ENCODE data around the gene ZEB2. TPM values are rescaled to one million over a fixed set of nuclear protein-coding genes. Genes with fewer than 3 reads are reported as not detected.

ZEB2 gene
- total and polyA plus RNA-seq, 7 experiments from 2014 or later, result 0.26 to 534 (median 4.6) TPM

DNA sequence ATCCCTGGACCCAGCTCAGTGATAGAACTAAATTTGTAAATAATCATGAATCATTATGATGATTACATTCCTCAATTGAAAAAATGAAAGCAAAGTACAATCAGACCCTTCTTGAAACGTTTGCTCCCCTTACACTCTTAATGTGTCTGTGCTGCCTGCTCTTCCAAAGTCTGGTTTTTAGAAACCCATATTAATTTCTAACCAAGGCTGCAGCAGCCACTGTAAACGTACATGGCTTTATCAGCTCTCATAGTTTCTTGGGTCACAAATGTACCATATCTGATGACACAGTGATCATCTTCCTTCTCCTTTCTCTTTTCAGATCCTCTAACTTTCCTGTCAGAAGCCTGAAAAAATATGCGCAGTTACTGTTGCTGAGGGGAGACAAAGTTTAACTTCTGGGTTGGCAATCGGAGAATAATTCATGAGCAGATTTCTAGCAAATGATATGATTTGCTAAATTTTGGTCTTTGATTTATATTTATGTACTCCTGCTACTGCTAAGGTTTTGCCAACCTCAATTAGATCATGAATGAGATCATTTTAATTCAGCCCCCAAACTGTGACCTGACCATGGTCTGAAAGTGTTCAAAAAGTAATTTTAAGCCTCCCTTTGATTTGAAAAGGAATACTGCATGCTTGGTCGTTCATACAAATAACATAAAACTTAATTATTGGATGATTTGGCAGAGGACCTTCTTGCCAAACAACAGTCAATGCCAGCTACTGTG, 12.3 kb downstream of the ZEB2 start:
- CTCF ChIA-PET, result no interaction called here
- no peak overlapping the region for H3K27ac Mint-ChIP-seq
- intact Hi-C loops (cut with micrococcal nuclease), result no loop called here

DNA sequence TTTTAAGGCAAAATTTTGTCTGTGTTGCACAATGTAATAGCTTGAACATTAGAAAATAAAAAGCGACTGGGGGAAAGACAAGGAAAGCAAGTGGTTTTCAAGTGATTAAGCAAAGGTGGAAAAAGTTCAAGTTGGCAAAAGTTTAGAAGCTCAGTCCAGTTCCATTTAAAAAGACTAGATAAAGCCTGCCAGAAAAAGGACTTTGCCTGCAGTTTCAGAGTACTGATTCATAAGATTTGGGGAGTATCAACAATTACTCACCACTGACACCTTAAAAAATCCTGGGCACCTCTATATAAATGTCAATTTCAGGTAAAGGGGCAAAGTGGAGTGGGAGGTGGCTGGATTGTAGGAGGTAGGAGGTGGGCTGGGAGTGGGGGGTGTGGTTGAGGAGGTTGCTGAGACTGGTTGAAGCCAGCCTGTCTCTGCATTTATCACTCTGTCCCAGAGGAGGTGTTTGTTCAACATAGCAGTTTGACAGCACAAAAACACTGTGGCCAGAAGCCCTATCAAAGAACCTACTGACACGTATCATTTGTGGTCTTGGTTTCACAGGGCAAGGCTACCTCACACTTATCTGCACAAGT, 14.6 kb downstream of the ZEB2 start:
- Mint-ChIP-seq H3K4me3 (peak overlapping the region in 1 of 10 donors; percentile 46), H3K36me3 (no peaks in the 10 kb centered on the region), H3K27me3 (peaks cover 9 to 49% (median 31%) of the 10 kb centered on the region in 5 donors), H3K9me3 (no peaks in the 10 kb centered on the region), H3K4me1 (peaks cover 0 to 19% (median 0%) of the 10 kb centered on the region in 7 donors), H3K27ac (no peak overlapping the region)
- peaks cover 0 to 39% of the 10 kb centered on the region in 2 donors for H3K4me1 ChIP-seq (ENCODE audit: control insufficient read depth in 2 of 2, insufficient read depth in 2 of 2, low read length in 2 of 2)
- H3K27ac ChIP-seq (ENCODE audit: low read depth, low read length), result no peak overlapping the region
- ATAC-seq (peak; percentile 61), DNase-seq (no peak)
- CTCF ChIA-PET, result no interaction called here
- intact Hi-C loops (cut with micrococcal nuclease), result no loop called here
- POLR2A ChIA-PET, result no interaction called here
- H3K4me3 ChIP-seq (ENCODE audit: low read length), result no peak overlapping the region
- no peaks in the 10 kb centered on the region for H3K36me3 ChIP-seq (ENCODE audit: control insufficient read depth in 2 of 3, insufficient read depth in 3 of 3, low read length in 3 of 3)
- no peaks in the 10 kb centered on the region for H3K9me3 ChIP-seq (ENCODE audit: control insufficient read depth in 2 of 3, low read length in 3 of 3)
- H3K27me3 ChIP-seq (ENCODE audit: control insufficient read depth in 2 of 2, insufficient read depth in 2 of 2, low read length in 2 of 2), result no peaks in the 10 kb centered on the region

More for the DNA sequence above, 12.3 kb downstream of the ZEB2 start:
- Mint-ChIP-seq H3K9me3 (no peaks in the 10 kb centered on the region), H3K36me3 (no peaks in the 10 kb centered on the region), H3K4me3 (peak overlapping the region in 1 of 10 donors; percentile 34), H3K27me3 (peaks cover 21 to 64% (median 46%) of the 10 kb centered on the region in 5 donors), H3K4me1 (peaks cover 0 to 17% (median 0%) of the 10 kb centered on the region in 7 donors)
- H3K27me3 ChIP-seq (ENCODE audit: control insufficient read depth in 2 of 2, insufficient read depth in 2 of 2, low read length in 2 of 2), result no peaks in the 10 kb centered on the region
- peaks cover 0 to 45% of the 10 kb centered on the region in 2 donors for H3K4me1 ChIP-seq (ENCODE audit: control insufficient read depth in 2 of 2, insufficient read depth in 2 of 2, low read length in 2 of 2)
- DNase-seq (no peak), ATAC-seq (no peak)
- no peaks in the 10 kb centered on the region for H3K9me3 ChIP-seq (ENCODE audit: control insufficient read depth in 2 of 3, low read length in 3 of 3)
- no peaks in the 10 kb centered on the region for H3K36me3 ChIP-seq (ENCODE audit: control insufficient read depth in 2 of 3, insufficient read depth in 3 of 3, low read length in 3 of 3)
- POLR2A ChIA-PET, result no interaction called here
- no peak overlapping the region for H3K27ac ChIP-seq (ENCODE audit: low read depth, low read length)
- H3K4me3 ChIP-seq (ENCODE audit: low read length), result no peak overlapping the region

GRCh38 chr2:144504218-144504641, 15.7 kb downstream of the ZEB2 start:
- no peaks in the 10 kb centered on the region for H3K36me3 Mint-ChIP-seq
- Histone ChIP-seq H3K9me3 (ENCODE audit: control insufficient read depth in 2 of 3, low read length in 3 of 3) (no peaks in the 10 kb centered on the region), H3K27me3 (ENCODE audit: control insufficient read depth in 2 of 2, insufficient read depth in 2 of 2, low read length in 2 of 2) (no peaks in the 10 kb centered on the region), H3K36me3 (ENCODE audit: control insufficient read depth in 2 of 3, insufficient read depth in 3 of 3, low read length in 3 of 3) (no peaks in the 10 kb centered on the region), H3K4me1 (ENCODE audit: control insufficient read depth in 2 of 2, insufficient read depth in 2 of 2, low read length in 2 of 2) (peaks cover 0 to 34% of the 10 kb centered on the region in 2 donors), H3K27ac (ENCODE audit: low read depth, low read length) (no peak overlapping the region), H3K4me3 (ENCODE audit: low read length) (no peak overlapping the region)
- ChIA-PET CTCF (no interaction called here), POLR2A (no interaction called here)
- intact Hi-C loops (cut with micrococcal nuclease), result no loop called here
- peaks cover 6 to 46% (median 26%) of the 10 kb centered on the region in 5 donors for H3K27me3 Mint-ChIP-seq
- no peak overlapping the region for H3K27ac Mint-ChIP-seq
- H3K9me3 Mint-ChIP-seq, result no peaks in the 10 kb centered on the region
- DNase-seq, result no peak
- peaks cover 0 to 19% (median 0%) of the 10 kb centered on the region in 7 donors for H3K4me1 Mint-ChIP-seq
- peak overlapping the region in 1 of 10 donors; percentile 30 for H3K4me3 Mint-ChIP-seq
- ATAC-seq, result no peak

DNA sequence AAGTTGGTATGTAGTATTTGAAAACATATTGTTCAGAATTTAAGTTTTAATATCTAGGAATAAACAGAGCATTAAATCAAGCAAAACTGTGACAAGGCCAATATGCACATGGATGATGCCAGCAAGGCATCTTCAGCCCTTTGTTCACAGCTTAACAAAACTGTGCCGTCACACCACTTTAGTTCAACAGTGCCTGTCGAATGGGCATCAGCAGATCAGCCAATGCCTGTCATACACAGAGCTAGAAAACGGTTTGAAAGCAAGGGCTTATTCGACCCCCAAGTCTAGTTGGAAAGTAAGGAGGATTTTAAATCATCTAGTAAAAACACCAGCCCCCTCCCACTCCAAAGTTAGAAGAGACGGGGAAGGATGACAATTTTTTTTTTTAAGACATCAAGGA, 16.7 kb downstream of the ZEB2 start:
- H3K4me1 Mint-ChIP-seq, result peaks cover 0 to 16% (median 0%) of the 10 kb centered on the region in 7 donors
- ChIA-PET CTCF (no interaction called here), POLR2A (no interaction called here)
- no peaks in the 10 kb centered on the region for H3K9me3 ChIP-seq (ENCODE audit: control insufficient read depth in 2 of 3, low read length in 3 of 3)
- peaks cover 6 to 39% (median 26%) of the 10 kb centered on the region in 5 donors for H3K27me3 Mint-ChIP-seq
- H3K27ac Mint-ChIP-seq, result no peak overlapping the region
- no peaks in the 10 kb centered on the region for H3K27me3 ChIP-seq (ENCODE audit: control insufficient read depth in 2 of 2, insufficient read depth in 2 of 2, low read length in 2 of 2)
- peaks cover 0 to 26% of the 10 kb centered on the region in 2 donors for H3K4me1 ChIP-seq (ENCODE audit: control insufficient read depth in 2 of 2, insufficient read depth in 2 of 2, low read length in 2 of 2)
- no peaks in the 10 kb centered on the region for H3K36me3 Mint-ChIP-seq
- H3K36me3 ChIP-seq (ENCODE audit: control insufficient read depth in 2 of 3, insufficient read depth in 3 of 3, low read length in 3 of 3), result no peaks in the 10 kb centered on the region
- intact Hi-C loops (cut with micrococcal nuclease), result no loop called here
- H3K27ac ChIP-seq (ENCODE audit: low read depth, low read length), result no peak overlapping the region
- no peak overlapping the region for H3K4me3 ChIP-seq (ENCODE audit: low read length)
- no peak for ATAC-seq
- H3K9me3 Mint-ChIP-seq, result no peaks in the 10 kb centered on the region
- no peak for DNase-seq
- no peak overlapping the region for H3K4me3 Mint-ChIP-seq

DNA sequence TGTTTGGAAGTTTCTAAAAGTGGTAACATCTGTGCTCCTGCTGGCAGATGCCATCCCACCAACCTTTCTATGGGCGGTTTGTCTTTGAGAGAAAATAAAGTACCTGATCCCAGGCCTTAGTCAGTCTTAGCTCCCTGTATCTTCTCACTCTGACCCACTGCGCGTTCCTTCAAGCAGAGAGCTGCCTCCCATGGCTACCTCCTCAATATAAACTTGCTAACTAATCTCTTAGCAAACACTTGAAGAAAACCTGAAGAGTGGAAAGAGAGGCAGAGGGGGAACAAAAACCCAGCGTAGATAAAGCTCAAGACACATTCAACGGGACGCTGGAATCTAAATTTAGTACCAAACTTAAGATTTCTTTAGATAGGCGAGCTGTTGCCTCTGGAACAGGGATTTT, 17.6 kb downstream of the ZEB2 start:
- Histone ChIP-seq H3K27me3 (ENCODE audit: control insufficient read depth in 2 of 2, insufficient read depth in 2 of 2, low read length in 2 of 2) (no peaks in the 10 kb centered on the region), H3K4me3 (ENCODE audit: low read length) (no peak overlapping the region), H3K4me1 (ENCODE audit: control insufficient read depth in 2 of 2, insufficient read depth in 2 of 2, low read length in 2 of 2) (peaks cover 0 to 19% of the 10 kb centered on the region in 2 donors), H3K27ac (ENCODE audit: low read depth, low read length) (no peak overlapping the region), H3K9me3 (ENCODE audit: control insufficient read depth in 2 of 3, low read length in 3 of 3) (no peaks in the 10 kb centered on the region), H3K36me3 (ENCODE audit: control insufficient read depth in 2 of 3, insufficient read depth in 3 of 3, low read length in 3 of 3) (no peaks in the 10 kb centered on the region)
- DNase-seq, result no peak
- Mint-ChIP-seq H3K36me3 (no peaks in the 10 kb centered on the region), H3K27me3 (peaks cover 2 to 31% (median 18%) of the 10 kb centered on the region in 5 donors), H3K4me3 (no peak overlapping the region), H3K4me1 (peaks cover 0 to 9% (median 0%) of the 10 kb centered on the region in 7 donors), H3K27ac (no peak overlapping the region), H3K9me3 (no peaks in the 10 kb centered on the region)
- ATAC-seq, result no peak
- ChIA-PET POLR2A (no interaction called here), CTCF (no interaction called here)
- intact Hi-C loops (cut with micrococcal nuclease), result no loop called here

- POLR2A ChIA-PET, result no interaction called here
Measured at GRCh38 chr2:144501627-144502026, 18.3 kb downstream of the ZEB2 start.

More at GRCh38 chr2:144501627-144502026, 18.3 kb downstream of the ZEB2 start:
- no peaks in the 10 kb centered on the region for H3K36me3 Mint-ChIP-seq
- Histone ChIP-seq H3K36me3 (ENCODE audit: control insufficient read depth in 2 of 3, insufficient read depth in 3 of 3, low read length in 3 of 3) (no peaks in the 10 kb centered on the region), H3K4me3 (ENCODE audit: low read length) (no peak overlapping the region), H3K9me3 (ENCODE audit: control insufficient read depth in 2 of 3, low read length in 3 of 3) (no peaks in the 10 kb centered on the region), H3K27me3 (ENCODE audit: control insufficient read depth in 2 of 2, insufficient read depth in 2 of 2, low read length in 2 of 2) (no peaks in the 10 kb centered on the region), H3K4me1 (ENCODE audit: control insufficient read depth in 2 of 2, insufficient read depth in 2 of 2, low read length in 2 of 2) (peaks cover 0 to 19% of the 10 kb centered on the region in 2 donors), H3K27ac (ENCODE audit: low read depth, low read length) (no peak overlapping the region)
- CTCF ChIA-PET, result no interaction called here
- DNase-seq (no peak), ATAC-seq (no peak)
- H3K4me1 Mint-ChIP-seq, result peaks cover 0 to 9% (median 0%) of the 10 kb centered on the region in 7 donors
- no peak overlapping the region for H3K4me3 Mint-ChIP-seq
- no peaks in the 10 kb centered on the region for H3K9me3 Mint-ChIP-seq
- intact Hi-C loops (cut with micrococcal nuclease), result no loop called here
- H3K27ac Mint-ChIP-seq, result no peak overlapping the region
- H3K27me3 Mint-ChIP-seq, result peaks cover 0 to 29% (median 18%) of the 10 kb centered on the region in 5 donors
